GM13976 (cell line): ENCODE results near the gene CNPY1.

Experiments used
- DNase-seq: peaks from one replicate; pipeline ENCODE4 v3.0.0; 2012; ENCODE audit warnings: low spot score
- CTCF ChIP-seq: IDR thresholded peaks from 2 replicates; pipeline ENCODE4 v1.5.1; 2012; ENCODE audit warnings: borderline replicate concordance, mild to moderate bottlenecking; ENCODE audit not compliant: insufficient read depth; ENCODE audit errors: extremely low read depth, missing control alignments, control extremely low read depth
- in situ Hi-C: fragments of 300-500 bp; cut with MboI; formaldehyde crosslinking; loops from one replicate; pipeline ENCODE4 v1.12.0; 2022; ENCODE audit warnings: low sequenced_read_pairs, mixed read lengths, inconsistent platforms; ENCODE audit not compliant: unreplicated experiment

CNPY1 gene

GRCh38 chr7:155584763-155585531 lies 38.6 kb upstream of the CNPY1 start:
- in situ Hi-C loops: no loop called here
- no peak for TF ChIP-seq CTCF
- no peak for DNase-seq

GRCh38 chr7:155584261-155584660 lies 37.9 kb upstream of the CNPY1 start:
- in situ Hi-C loops: no loop called here

GRCh38 chr7:155583636-155584035 lies 37.3 kb upstream of the CNPY1 start:
- in situ Hi-C loops: no loop called here
- no peak for DNase-seq
- no peak for TF ChIP-seq CTCF

More at GRCh38 chr7:155584261-155584660, 37.9 kb upstream of the CNPY1 start:
- DNase-seq: no peak
- TF ChIP-seq CTCF: no peak

GRCh38 chr7:155581954-155582353 lies 35.6 kb upstream of the CNPY1 start:
- no peak for DNase-seq
- in situ Hi-C loops: no loop called here
- no peak for TF ChIP-seq CTCF

- no peak for TF ChIP-seq CTCF
- no peak for DNase-seq
- in situ Hi-C loops: no loop called here
Observed at GRCh38 chr7:155581107-155581830, 34.9 kb upstream of the CNPY1 start.

GRCh38 chr7:155580367-155580766 lies 34.0 kb upstream of the CNPY1 start:
- no peak for TF ChIP-seq CTCF
- in situ Hi-C loops: no loop called here
- DNase-seq: no peak
